ENCODE results near the gene CHST11. TPM values are rescaled to one million over a fixed set of nuclear protein-coding genes. Genes with fewer than 3 reads are reported as not detected.

Gene CHST11
- total RNA-seq, 2 donors from 2014 or later: 7.8 to 11.9 TPM

- TF ChIP-seq CTCF (IDR thresholded peaks at IDR 0.05): no peak
- no peak for DNase-seq (ENCODE audit: low spot score)
- no peak overlapping the region for H3K4me3 ChIP-seq
- H3K4me1 ChIP-seq: peaks cover 0 to 45% of the 10 kb centered on the region in 2 donors
- no peaks in the 10 kb centered on the region for H3K9me3 ChIP-seq
- no peaks in the 10 kb centered on the region for H3K27me3 ChIP-seq
- no peaks in the 10 kb centered on the region for H3K36me3 ChIP-seq
- no peak overlapping the region for H3K27ac ChIP-seq
Observed at GRCh38 chr12:104685366-104685765, 228.6 kb downstream of the CHST11 start.

DNA sequence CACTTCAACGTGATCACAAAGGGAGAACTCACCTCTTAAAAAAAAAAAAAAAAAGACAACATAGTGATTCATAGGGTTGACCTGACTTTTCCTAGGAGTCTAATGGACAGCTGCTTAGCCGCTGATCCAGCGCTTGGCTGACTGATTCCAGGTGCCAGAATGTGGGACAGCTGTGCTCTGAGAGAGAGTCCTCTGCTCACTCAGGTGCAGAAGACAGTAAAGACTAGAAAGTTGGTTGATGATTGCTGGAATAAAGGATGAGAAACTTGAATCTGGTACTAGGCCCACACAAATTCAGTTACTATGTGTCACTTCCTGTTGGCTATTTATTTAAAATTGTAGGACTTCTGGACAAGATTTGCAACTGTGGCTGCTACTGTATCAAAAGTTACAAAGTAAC is 229.4 kb downstream of the CHST11 start:
- H3K9me3 ChIP-seq: no peaks in the 10 kb centered on the region
- H3K27me3 ChIP-seq: no peaks in the 10 kb centered on the region
- no peak for DNase-seq (ENCODE audit: low spot score)
- H3K4me1 ChIP-seq: peaks cover 0 to 45% of the 10 kb centered on the region in 2 donors
- no peak overlapping the region for H3K4me3 ChIP-seq
- H3K27ac ChIP-seq: no peak overlapping the region
- H3K36me3 ChIP-seq: no peaks in the 10 kb centered on the region
- TF ChIP-seq CTCF (IDR thresholded peaks at IDR 0.05): no peak

- Histone ChIP-seq H3K27me3 (no peaks in the 10 kb centered on the region), H3K27ac (no peak overlapping the region), H3K9me3 (no peaks in the 10 kb centered on the region), H3K36me3 (no peaks in the 10 kb centered on the region), H3K4me3 (no peak overlapping the region), H3K4me1 (peaks cover 0 to 43% of the 10 kb centered on the region in 2 donors)
- TF ChIP-seq CTCF (IDR thresholded peaks at IDR 0.05): no peak
- DNase-seq (ENCODE audit: low spot score): no peak
Observed at GRCh38 chr12:104687823-104688573, 231.2 kb downstream of the CHST11 start.

- Histone ChIP-seq H3K9me3 (no peaks in the 10 kb centered on the region), H3K4me1 (peaks cover 0 to 37% of the 10 kb centered on the region in 2 donors), H3K4me3 (no peak overlapping the region), H3K36me3 (no peaks in the 10 kb centered on the region), H3K27ac (no peak overlapping the region), H3K27me3 (no peaks in the 10 kb centered on the region)
- DNase-seq (ENCODE audit: low spot score): no peak
- TF ChIP-seq CTCF (IDR thresholded peaks at IDR 0.05): no peak
Observed at GRCh38 chr12:104689635-104690034, 232.9 kb downstream of the CHST11 start.

- Histone ChIP-seq H3K4me1 (peaks cover 0 to 24% of the 10 kb centered on the region in 2 donors), H3K9me3 (no peaks in the 10 kb centered on the region), H3K4me3 (no peak overlapping the region), H3K36me3 (no peaks in the 10 kb centered on the region), H3K27ac (no peak overlapping the region), H3K27me3 (no peaks in the 10 kb centered on the region)
- no peak for DNase-seq (ENCODE audit: low spot score)
- TF ChIP-seq CTCF (IDR thresholded peaks at IDR 0.05): no peak
Observed at GRCh38 chr12:104691721-104692556, 235.2 kb downstream of the CHST11 start.

Measured in right atrium auricular region (tissue), 2 donors.